Stimulated activated CD4-positive, alpha-beta T cell treated with anti-CD3 and anti-CD28 coated beads, Interleukin-15, amount 100 ng/mL, for 24 hours (primary cell): ENCODE data around the gene GALNTL6.

Experiments used
- DNase-seq: peaks from one replicate; pipeline ENCODE4 v3.0.0-alpha.2; 2020

GALNTL6 gene

DNA sequence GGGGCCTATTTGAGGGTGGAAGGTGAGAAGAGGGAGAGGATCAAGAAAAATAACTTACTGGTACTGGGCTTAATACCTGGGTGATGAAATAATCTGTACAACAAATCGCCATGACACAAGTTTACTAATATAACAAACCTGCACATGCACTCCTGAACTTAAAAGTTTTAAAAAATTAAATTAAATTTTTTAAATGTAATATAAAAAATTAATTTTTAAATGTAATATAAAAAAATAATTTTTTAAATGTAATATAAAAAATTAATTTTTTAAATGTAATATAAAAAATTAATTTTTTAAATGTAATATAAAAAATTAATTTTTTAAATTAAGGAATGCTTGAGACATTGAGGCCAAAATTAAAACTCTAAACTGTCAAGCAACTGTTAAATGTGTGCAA lies 1231.1 kb downstream of the GALNTL6 start:
- no peak for DNase-seq

DNA sequence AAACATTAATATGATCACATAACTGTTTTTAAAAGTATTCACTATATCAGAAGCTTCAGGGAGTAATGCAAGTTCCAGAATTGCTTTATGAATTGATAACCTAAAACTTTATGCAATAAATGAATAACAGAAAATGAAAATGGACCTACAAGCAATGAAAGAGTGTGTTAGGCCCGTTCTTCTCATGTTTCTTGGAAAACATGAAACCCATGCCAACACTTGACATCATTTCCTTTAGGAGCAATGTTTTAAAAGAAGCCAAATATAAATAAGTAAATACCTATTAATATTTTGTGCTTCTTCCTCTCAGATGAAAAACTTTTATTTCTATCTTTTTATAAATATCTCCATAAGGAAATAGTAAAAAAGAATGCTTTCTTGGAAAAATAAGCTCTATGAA lies 1232.4 kb downstream of the GALNTL6 start:
- no peak for DNase-seq

DNA sequence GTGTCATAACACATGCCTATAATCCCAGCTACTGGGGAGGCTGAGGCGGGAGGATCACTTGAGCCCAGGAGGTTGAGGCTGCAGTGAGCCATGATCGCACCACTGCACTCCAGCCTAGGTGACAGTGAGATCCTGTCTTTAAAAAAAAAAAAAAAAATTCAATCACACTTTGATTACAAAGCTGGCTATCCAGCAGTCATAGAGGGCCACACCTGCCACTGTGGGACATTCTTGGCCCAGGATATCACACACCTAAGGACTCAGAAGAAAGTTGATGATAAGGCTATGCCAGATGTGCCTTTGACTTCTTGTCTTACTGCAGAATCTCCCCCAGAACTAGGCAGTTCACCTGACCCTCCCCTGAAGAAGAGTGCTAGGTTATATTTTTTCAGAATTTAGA lies 1232.9 kb downstream of the GALNTL6 start:
- DNase-seq: no peak

DNA sequence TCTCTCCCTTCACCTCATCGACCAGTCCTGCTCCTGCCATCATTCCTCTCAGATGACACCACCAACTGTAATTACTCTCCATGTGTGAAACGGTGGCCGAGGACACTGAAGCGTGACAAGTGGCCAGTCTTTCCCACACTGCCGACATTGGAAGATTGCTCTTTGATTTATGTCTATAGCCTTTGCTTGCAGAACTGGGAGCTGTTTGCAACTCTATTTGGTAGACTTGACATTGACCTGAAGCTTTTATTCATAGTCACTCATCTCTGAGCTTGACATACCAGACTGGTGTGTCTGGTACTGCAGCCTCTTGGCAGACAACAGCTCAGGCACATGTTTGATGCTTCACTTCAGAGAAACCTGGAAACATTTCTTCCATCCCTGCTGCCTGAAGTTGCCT lies 1233.6 kb downstream of the GALNTL6 start:
- DNase-seq: no peak

DNA sequence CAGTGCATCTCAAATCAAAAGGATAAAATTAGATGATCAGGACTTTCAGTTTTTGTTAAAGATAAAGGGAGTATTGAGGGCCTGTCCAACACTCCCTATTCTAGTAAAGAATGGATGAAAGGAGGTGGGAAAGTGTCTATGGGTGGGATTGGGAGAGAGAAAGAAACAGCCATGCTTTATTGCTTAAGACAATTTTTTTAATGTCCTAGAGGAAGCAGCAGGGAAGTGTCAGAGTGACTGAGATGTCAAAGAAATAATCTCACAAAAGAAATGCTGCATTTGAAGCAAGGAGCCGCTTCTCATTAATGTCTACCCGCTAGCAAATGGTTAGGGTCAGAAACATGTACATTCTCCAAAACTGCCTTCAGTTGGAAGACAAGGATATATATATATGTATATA lies 1238.0 kb downstream of the GALNTL6 start:
- no peak for DNase-seq

DNA sequence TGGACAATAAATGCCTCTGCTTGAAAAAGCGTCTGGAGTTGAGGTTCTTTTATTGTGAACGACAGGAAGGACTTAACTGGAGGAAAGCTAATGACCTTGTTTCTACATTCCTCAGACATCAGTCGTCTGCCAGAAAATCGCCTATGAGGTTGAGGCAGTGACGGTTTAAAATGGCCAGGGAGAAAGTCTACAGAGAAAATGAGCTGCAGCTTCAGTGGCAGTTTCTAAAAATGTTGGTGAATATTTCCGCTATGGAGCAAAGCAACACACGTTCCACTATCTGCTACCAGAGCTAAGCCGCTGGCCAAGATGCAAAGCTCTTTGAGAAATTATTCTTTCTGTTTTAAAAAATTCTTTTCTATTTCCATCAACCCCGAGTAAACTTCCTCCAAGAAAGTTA lies 1238.5 kb downstream of the GALNTL6 start:
- no peak for DNase-seq

DNA sequence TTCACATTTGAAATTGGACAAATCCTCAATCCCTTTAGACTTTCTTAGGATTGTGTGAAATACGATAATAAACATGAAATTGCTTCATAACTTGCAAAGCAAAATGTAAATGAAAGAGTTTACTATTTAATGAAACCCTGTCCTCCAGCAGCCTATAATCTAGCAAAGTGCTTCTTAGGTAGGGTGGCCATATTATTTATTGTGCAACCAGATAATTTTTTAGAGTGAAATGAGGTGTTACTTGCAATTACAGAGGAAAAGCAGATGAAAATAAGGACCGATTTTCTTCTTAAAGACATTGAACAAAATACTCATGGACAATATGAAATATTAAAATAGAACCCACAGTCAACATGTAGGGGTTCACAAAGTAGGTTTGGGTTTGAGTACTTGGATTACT lies 1239.2 kb downstream of the GALNTL6 start:
- no peak for DNase-seq

DNA sequence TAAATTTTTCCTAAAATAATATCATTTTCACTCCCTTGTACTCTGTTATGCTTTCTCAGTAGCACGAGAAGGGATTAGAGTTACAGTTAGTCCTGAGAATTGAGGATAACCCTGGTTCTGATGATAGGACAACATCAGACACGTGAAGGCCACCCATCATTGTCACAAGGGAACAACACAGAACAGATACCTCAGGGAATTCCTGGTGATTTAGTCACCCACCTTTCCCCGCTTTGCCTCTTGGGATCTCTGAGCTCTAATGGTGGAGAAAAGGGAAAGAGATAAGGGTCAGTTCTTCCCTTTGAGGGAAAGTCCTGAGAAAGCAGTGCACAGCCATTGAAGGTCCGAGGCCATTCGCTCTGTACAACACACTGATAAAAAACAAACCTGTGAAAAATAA lies 1243.1 kb downstream of the GALNTL6 start:
- DNase-seq: no peak

DNA sequence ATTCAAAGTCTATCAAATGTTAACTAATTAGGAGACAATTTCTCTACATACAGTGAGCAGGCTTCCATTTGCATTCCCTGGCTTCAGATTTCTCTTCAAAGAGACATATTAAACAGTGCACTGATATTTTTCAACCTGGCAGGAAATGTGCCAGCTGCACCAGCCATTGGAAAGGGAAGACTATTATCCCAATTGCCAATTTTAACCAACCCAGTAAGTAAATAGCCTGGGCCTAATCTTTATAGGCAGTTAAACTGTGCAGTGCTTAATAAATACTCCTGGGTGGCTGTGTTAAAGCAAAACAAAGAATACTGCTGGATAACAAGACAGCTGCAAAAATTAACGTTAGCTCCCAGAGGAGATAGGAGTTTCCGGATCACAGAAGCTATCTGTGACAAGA lies 1243.5 kb downstream of the GALNTL6 start:
- DNase-seq: no peak

DNA sequence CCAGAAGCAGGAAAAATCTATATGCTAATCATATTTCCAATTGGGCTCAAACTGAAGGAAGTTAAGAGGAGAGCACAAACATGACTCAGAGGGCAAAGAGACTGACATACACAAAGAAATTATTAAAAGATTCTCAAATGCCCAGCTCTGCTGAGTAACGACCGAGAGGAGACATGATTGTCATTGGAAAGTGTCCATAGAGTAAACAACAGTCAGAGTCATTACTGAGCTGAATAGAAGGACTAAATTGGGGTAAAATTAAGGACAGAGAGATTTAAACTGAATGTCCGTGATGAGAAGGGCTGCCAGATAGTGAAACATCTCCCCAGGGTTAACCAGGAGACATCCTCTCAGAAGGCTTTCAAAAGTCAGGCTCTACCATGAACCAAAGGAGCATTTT lies 1244.2 kb downstream of the GALNTL6 start:
- DNase-seq: no peak

DNA sequence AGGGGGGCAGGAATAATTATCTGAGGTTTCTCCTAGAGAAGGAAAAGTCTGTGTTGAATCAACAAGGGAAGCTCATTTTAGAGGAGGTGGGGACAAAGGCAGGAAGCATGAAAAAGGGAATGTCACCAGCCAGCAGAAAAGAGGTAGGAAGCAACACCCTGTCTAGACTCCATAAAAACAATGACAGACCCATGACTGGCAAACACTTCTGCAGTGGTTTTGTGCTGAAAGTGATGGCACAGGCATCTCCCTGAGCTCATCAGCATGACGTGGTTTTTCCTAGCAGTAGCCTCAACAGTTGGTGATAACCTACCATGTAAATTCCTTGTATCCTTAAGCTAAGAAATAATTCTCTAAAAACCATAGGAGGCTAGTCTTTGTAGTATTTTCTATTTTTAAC lies 1244.7 kb downstream of the GALNTL6 start:
- DNase-seq: no peak

DNA sequence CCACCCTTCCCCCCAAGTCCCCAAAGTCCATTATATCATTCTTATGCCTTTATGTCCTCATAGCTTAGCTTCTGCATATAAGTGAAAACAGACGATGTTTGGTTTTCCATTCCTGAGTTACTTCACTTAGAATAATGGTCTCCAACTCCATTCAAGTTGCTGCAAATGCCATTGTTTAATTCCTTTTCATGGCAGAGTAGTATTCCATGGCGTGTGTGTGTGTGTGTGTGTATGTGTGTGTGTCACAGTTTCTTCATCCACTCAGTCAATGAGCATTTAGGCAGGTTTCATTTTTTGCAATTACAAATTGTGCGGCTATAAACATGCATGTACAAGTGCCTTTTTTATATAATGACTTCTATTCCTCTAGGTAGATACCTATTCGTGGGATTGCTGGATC lies 1248.0 kb downstream of the GALNTL6 start:
- no peak for DNase-seq

DNA sequence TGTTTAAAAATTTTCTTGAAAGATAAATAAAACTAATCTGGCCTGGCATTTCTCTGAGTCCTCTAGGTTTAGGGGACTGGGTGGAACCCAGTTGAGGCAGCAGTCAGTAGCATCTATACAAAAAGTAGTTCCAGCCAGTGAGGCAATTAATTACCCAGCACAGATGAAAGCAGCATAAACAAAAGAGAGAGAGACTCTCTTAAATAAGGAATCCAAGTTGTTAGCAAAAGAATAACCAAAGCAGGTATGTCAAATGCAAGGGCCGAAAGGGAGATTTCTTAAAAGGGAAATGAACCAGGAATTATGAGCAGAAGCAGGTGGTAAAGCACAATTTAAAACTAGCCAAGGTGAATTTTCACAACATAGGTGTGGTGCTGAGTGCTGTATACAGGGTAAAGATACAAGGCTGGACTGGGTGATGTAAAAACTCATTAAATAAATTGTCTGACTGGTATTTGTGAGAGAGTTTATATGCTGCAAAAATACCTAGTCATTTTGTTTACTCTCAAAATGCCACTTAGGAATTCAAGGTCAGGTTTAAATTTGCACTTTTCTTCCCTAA lies 1260.8 kb downstream of the GALNTL6 start:
- DNase-seq: no peak

DNA sequence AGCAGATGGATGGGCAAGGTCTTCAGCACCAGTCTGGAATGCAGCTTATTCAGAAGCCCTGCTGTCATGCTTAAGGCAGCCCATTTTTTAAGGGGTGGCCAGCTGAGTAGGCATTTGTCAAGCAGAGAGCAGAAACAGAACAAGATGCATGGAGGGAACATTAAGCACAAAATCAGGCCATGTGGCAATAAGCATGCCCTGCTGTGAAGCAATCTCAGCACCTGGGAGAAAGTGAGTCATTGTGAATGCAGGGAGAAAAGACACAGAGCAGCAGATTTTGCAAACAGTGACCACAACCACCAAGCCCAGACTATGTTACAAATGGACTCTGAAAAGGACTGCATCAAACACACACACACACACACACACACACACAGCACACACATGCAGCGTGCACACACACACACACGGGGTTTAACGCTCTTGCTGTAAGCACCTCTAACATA lies 1261.3 kb downstream of the GALNTL6 start:
- DNase-seq: no peak

DNA sequence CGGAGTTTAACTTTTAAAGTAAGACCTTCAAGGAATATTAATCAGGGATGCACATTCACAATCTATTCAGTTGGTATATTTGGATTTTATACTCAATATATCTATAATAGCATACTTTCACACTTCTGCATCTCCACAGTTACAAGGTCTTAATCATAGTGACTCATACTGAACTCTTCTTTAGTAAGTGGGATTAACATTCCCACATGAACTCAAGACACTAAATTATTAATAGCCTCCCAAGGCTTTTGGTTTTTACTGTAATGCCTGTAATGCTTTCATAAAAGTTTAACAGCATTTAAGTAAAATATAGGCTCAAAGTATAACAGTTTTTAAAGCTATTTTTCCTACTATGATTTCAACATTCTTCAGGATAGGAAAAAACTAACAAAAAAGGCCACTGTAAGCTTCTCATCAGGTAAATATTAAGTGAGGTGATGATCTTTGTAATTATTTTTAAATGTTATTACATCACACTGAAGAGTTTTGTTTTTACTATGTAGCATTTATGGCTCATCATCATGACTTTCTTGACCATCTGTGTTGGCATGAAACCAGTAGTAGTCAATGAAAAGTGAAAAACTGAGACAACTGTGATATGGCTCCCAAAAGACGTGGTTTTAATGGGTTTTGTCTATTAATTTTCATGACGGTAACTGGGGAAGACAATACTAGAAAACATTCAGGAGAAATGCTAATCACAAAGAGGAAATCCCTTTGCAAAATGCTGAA lies 1263.9 kb downstream of the GALNTL6 start:
- no peak for DNase-seq

DNA sequence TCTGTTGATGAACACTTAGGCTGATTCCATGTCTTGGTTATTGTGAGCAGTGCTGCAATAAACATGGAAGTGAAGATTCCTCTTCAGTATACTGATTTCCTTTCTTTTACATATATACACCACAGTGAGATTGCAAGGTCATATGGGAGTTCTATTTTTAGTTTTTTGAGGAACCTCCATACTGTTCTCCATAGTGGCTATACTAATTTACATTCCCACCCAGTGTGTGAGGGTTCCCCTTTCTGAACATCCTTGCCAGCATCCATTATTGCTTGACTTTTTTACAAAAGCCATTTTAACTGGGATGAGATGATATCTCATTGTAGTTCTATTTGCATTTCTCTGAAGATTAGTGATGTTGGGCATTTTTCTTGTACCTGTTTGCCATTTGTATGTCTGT lies 1274.9 kb downstream of the GALNTL6 start:
- DNase-seq: no peak
